GM18858 (cell line): ENCODE measurements around the gene EWSR1.
"Not testable (repeated sequence)": the region's sequence is repeated elsewhere in the genome, so short reads cannot be mapped to it uniquely, and the experiment has no call there.

Experiments used
- ATAC-seq: cut with Tn5 transposase; IDR thresholded peaks from one replicate; pipeline ENCODE4 v1.9.1; 2021; ENCODE audit not compliant: unreplicated experiment

Gene EWSR1

GRCh38 chr22:29334696-29335344 lies 66.8 kb downstream of the EWSR1 start:
- ATAC-seq: no peak

DNA sequence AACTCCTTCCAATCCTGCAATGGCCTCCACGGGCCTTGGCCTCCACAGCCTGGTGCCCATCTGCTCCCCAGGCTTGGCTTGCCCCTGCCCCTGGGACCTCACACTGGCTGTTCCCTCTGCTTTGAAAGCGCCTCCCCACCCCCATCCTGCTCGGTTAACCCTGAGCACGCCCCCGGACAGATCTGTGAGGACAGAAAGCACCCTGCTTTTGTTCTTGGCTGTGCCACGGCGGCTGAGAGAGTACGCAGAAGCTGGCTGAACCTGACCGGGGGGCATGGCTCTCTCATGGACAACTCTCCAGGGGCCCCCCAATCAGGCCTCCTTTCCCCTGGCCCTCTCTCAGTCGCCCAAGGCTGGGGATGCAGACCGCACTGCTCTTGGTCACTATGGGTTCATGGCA lies 67.6 kb downstream of the EWSR1 start:
- no peak for ATAC-seq

DNA sequence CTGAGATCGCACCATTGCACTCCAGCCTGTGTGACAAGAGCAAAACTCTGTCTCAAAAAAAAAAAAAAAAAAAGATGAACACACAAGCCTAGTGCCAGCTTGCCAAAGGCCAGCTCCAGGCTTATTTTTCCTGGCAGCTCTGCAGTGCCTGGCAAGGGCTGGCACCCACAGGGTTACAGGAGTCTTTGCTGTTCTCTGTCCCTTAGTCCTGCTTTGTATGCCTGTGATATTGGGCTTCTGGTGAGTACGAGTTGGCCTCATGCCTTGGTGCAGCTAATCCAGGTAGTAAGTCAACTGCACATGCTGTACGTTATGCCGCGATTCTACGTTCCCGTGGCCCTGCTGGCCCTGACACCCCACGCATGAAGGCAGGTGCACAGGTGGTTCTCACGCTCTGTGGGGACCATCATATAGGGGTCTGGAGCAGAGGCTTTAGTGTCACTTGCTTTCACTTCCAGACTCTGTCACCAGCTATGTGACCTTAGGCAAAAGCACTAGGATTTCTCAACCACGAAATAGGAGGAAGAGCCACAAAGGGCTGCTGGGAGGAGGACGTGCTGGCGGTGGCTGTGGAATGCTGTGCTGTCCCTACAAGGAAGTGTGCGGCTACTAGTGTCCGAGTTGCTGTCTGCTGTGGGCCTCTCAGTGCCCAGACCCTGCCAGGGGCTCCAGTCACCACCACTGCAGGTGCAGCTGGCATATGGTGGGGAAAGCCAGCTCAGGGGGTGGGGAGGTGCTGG lies 68.9 kb downstream of the EWSR1 start:
- ATAC-seq: no peak

DNA sequence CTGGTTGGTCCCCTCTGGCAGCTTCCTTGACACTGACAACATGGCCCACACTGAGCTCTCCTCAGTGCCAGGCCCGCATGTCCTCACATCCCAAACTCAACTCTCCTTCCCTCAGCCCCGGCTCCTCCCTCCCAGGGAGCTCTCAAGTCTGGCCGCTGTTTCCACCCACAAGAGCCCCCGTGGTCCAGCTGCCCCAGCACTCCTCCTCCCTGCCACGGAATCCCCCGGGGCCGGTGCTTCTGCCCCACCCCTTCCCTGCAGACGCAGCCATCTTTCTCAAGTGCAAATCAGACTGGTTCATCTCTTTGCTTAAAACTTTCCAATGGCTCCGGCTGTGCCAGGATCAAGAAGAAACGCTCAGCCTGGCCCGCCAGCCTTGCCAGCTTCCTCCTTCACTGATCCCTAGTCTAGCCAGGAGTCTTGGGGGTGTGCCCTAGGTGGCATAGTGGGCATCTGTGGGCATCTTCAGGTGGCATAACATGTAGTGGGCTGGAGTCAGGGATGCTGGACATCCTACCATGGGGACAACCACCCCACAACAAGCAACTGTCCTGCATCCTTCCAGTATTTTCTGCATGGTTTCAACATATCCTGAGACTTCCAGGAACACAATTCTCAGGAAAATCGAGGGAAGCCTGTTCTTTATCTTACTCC lies 69.7 kb downstream of the EWSR1 start:
- ATAC-seq: no peak

- ATAC-seq: no peak
These were observed 70.3 kb downstream of the EWSR1 start for GRCh38 chr22:29338398-29338797.

DNA sequence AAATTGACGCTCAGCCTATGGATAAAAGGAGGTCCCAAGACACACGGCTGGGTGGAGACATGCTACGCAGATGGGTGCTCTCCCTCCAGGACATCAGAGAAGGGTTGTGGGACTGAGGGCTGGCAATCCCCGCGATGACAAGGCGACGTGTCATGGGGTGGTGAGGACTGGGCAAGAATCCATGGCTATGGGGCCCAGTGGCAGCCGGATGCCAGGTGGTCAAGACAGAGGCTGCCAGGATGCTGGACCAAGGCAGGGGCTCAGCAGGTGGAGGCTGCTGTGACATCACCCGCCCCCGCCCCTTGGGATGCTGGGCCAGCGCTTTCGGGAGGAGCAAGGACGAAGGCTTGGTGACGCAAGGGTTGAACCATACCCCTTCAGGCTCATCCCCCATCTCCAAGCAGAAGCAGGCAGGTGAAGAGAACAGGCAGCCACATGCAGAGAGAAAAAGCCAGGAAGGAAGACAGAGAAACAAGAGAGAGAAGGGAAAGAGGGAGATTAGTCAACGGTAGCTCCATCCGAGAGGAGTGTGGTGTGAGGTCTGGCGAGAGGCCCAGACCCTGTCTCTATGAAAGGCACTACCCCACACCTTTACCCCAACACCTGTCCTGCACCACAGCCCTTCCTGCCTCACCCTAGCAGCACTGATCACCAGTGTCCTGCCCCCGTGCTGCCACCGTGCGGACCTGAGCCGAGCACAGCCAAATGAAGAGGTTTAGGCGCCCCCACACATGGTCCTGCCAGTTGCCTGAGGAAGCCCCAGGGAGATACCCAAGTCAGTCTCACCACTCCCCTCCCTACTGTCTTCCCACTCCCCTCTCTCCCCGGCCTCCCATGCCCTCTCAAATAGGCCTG lies 71.5 kb downstream of the EWSR1 start:
- no peak for ATAC-seq

DNA sequence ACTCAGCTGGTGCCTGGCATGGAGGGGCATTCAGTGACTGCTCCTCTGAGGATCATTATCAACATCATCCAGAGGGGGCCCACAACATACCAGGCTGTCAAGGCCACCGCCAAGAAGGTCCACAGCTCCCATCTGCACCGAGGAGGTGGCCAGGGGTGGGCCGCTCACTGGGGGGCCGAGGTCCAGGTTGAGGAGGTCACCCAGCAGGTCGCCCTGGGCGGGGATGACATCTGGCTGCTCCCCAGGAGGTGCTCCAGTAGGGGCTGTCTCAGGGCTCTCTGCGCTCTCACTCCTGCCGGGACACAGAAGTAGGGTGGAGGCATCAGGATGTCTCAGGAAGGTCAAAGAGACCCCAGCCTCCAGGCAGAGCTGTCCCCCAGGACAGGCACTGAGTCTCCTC lies 72.5 kb downstream of the EWSR1 start:
- ATAC-seq: no peak

- ATAC-seq: no peak
These were observed 73.2 kb downstream of the EWSR1 start for GRCh38 chr22:29341056-29341848.

- no peak for ATAC-seq
These were observed 73.7 kb downstream of the EWSR1 start for GRCh38 chr22:29341849-29342127.

- no peak for ATAC-seq
These were observed 74.1 kb downstream of the EWSR1 start for GRCh38 chr22:29342177-29342576.

GRCh38 chr22:29342577-29343312 lies 74.7 kb downstream of the EWSR1 start:
- ATAC-seq: no peak

- no peak for ATAC-seq
These were observed 75.3 kb downstream of the EWSR1 start for GRCh38 chr22:29343313-29343805.

- no peak for ATAC-seq
These were observed 76.1 kb downstream of the EWSR1 start for GRCh38 chr22:29344137-29344536.

DNA sequence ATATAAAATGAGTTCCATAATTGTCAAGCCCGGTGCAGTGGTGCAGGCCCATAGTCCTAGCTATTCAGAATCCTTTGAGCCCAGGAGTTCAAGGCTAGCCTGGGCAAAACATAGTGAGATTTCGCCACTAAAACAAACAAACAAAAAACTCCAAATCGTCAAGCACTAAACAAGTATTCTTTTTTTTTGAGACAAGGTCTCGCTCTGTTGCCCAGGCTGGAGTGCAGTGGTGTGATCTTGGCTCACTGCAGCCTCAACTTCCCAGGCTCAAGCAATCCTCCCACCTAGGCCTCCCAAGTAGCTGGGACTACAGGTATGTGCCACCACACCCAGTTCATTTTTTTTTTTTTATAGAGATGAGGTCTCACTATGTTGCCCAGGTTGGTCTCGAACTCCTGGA lies 76.8 kb downstream of the EWSR1 start:
- not testable (repeated sequence) for ATAC-seq

- no peak for ATAC-seq
These were observed 77.9 kb downstream of the EWSR1 start for GRCh38 chr22:29345932-29346331.

DNA sequence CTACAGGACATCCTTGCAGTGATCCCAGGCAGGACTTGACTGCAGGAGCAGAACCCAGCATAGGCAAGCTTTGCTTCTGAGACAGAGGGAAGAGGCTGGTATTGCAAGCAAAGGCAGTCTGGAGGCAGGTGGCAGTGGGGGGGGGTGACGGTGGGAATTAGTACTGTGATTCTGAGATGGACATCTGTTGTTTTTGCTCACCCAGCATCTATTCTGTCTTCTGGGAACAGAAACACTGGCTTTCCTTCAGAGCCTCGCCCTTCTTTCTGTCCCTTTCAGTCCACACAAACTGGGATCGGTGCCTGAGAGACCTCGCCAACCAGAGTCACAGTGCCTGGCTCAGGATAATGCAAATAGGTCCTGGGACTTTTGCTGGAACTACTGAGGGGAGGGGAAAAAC lies 78.6 kb downstream of the EWSR1 start:
- no peak for ATAC-seq

DNA sequence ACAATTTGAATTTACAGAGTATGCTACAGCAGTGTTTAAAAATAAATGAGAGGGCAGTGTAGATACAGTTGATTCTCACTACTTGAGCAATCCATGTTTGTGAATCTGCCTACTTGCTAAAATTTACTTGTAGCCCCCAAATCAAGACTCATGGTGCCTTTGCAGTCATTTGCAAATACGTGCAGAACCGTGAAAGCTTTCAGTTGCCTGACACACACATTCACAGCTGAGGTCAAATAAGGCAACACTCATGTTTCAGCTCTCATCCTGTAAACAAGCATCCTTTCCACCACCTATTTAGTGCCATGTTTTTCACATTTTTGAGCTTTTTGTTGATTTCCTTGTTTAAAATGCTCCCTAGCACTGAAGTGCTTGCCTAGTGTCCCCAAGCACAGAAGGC lies 80.0 kb downstream of the EWSR1 start:
- ATAC-seq: no peak

DNA sequence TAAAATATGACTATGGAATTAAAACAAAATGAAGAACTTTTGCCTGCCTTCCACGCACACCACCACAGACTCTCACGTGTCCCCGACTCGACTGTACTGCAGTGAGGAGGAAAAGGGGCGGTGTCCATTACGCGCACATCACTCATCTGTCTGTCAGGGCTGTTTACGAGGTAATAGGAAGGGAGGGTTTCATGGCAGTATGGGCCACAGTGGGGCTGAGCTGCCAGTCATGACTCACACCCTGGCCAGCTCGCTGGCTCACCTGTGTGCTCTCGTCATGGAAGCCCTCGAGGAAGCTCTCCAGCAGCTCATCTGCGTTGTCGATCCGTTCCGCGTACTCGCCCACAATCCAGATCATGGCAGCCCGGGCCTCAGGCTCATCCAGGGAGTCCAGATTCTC lies 80.9 kb downstream of the EWSR1 start:
- ATAC-seq: no peak
